IPS-18c (cell line): ENCODE measurements around the gene ELK3.

Source experiments
- H3K4me3 ChIP-seq: 2 replicates; pipeline ENCODE4 v1.7.0; 2013; ENCODE audit warnings: low read depth, mild to moderate bottlenecking, low read length, moderate library complexity; ENCODE audit not compliant: insufficient read depth
- H3K9me3 ChIP-seq: one replicate; pipeline ENCODE4 v1.6.1; 2013; ENCODE audit warnings: mild to moderate bottlenecking, low read length, moderate library complexity; ENCODE audit not compliant: control insufficient read depth, insufficient read depth

The ELK3 gene

GRCh38 chr12:96177013-96177412 lies 17.2 kb upstream of the ELK3 start:
- Histone ChIP-seq H3K4me3 (no peak overlapping the region), H3K9me3 (peaks cover 4% of the 10 kb centered on the region)

- Histone ChIP-seq H3K4me3 (no peak overlapping the region), H3K9me3 (no peaks in the 10 kb centered on the region)
These were observed 10.3 kb upstream of the ELK3 start for GRCh38 chr12:96183734-96184370.

DNA sequence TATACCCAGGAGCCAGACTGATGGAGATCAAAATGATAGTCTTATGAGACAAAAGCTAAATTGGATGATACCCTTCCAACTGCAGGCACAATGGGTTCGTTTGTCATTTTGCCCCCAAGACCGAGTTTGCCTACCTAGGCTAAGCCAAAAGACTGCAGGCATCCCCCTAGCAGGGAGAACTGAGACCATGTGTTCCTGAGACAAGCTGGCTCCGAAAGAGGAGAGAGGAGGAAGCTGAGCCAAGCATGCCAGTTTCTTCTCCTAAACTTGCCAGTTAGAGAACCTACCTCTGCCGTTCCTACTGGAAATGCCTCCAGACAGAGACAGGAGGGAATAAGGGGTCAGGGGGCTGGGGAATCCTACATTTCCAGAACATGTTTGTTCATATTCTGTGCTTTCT lies 8.3 kb upstream of the ELK3 start:
- Histone ChIP-seq H3K9me3 (no peaks in the 10 kb centered on the region), H3K4me3 (no peak overlapping the region)

GRCh38 chr12:96186607-96187301 lies 7.4 kb upstream of the ELK3 start:
- H3K4me3 ChIP-seq = no peak overlapping the region

GRCh38 chr12:96187956-96188355 lies 6.2 kb upstream of the ELK3 start:
- H3K4me3 ChIP-seq = no peak overlapping the region
- H3K9me3 ChIP-seq = no peaks in the 10 kb centered on the region

More at GRCh38 chr12:96186607-96187301, 7.4 kb upstream of the ELK3 start:
- no peaks in the 10 kb centered on the region for H3K9me3 ChIP-seq

DNA sequence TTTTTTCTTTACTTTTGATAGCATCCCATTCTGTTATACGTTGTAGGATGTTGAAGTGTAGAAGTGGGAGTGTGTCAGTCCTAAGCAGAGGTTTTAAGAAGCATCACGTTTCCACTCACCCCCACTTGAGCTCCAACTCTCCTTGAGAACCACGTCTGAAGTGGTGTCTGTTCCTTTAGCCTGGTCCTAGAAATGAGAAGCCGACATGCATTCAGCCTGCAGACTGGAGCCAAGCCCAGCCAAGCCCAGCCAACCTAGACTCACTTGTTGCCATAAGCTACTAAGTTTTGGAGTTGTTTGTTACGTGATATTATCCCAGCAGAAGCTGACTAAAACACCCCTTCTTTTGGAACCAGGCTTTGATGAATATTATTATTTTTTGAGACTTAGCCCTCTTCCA lies 4.4 kb upstream of the ELK3 start:
- H3K9me3 ChIP-seq = no peaks in the 10 kb centered on the region

GRCh38 chr12:96190413-96191108 lies 3.6 kb upstream of the ELK3 start:
- H3K4me3 ChIP-seq = no peak overlapping the region
- H3K9me3 ChIP-seq = no peaks in the 10 kb centered on the region

More for the DNA sequence above, 4.4 kb upstream of the ELK3 start:
- no peak overlapping the region for H3K4me3 ChIP-seq

DNA sequence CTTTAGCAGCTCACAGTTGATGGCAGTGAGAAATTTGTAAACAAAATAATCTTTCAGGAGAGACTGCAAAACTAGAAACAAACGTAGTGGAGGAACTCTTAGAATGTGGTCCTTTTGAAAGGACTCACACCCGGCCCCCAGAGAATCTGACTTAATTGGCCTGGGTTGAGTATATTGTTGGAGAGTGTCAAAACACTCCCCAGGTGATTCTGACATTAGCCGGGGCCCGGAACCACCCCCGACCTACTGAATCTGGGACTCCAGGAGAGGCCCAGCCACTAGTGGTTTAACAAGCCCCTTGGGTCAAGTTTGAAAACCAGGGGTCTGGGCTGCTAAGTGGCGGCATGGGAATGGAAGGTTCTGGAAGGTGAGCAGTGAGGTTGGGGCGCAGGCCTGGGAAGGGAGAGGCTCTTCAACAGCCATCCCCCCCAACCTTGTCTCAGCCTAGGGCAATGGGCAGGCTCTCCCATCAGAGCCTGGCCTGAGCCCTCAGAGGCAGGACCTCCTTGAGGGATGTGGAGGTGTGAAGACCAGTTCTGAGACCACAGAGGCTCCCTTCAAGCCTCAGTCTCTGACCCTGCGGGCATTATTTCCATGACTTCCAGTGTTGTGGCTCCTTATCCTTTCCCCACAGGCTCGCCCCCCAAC lies 1.1 kb upstream of the ELK3 start:
- no peak overlapping the region for H3K4me3 ChIP-seq
- H3K9me3 ChIP-seq = peaks cover 2% of the 10 kb centered on the region

DNA sequence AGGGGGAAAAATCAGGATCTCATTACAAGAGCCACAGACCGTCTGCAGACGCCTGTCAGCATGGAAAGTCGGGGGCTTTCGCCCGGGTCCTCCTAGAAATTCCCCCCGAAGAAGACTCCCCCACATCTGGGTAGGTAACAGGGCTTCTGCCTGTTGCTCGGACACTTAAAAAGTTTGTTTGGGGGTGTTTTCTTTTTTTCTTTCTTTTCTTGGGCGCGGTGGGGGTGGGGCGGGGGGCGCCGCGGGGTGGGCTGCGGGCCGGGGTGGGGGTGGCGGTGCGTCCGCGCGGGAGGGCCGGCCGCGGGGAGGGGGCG lies 358 bp downstream of the ELK3 start:
- Histone ChIP-seq H3K9me3 (peaks cover 2% of the 10 kb centered on the region), H3K4me3 (peak overlapping the region; percentile 62)

DNA sequence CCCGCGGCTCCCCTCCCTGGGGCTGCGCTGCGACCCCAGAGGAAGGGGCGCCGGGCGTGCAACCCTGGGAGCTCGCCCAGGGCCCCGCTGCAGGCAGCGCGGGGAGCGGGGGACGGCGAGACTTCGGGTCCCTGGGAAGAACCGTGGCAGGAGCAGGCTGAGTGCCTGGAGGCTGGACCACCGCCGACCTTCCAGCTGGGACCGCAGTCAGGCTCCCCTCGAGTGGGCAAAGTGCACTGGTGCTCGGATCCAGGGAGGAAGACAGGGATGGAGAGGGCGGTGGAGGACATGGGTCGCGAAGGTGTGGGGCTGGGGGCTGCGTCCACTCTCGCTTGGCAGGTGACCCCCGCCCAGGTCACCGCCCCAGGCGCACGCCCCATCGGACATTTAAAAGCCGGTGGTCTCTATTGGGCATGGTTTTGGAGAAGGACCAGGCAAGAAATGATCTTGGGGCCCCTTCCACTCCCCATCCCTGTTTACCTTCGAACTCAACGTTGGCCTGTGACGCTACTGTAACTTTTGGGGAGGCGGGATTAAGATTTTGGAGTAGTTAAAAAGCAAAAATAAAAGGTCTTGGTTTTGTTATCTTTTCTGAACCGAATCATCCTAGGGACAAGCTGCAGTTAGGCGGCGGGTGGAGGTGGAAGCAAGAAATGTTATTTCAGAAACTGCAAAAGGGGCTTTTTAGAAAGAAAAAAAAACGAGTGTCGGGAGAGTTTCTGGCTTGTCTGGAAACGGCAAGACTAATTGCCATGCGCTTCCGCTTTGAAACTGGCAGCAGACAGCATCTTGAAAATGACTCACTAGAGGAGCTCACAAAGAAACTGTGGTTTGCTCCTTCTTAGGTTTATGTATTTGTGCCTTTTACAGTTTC lies 1.0 kb downstream of the ELK3 start:
- Histone ChIP-seq H3K9me3 (peaks cover 2% of the 10 kb centered on the region), H3K4me3 (peak overlapping the region; percentile 78)

- peak overlapping the region; percentile 78 for H3K4me3 ChIP-seq
These were observed 1.8 kb downstream of the ELK3 start for GRCh38 chr12:96195845-96196451.

DNA sequence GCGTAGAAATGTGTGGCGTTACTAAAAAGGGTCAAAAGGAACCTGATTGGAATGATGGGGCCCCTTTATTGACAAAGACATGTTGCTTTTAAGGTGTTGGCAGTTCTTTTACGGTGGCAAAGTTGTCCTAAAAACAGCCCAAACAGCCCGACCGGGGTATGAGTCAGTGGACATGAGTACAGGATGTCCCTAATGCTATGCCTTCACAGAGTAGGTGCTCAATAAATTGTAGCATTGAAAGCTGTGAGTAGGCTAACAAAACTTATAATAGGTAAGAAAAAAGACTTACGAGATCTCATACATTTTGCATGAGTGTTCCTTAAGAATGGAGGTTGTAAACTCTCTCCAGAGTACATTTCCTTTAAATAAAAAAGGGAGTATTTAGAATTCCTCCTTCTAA lies 2.6 kb downstream of the ELK3 start:
- peaks cover 2% of the 10 kb centered on the region for H3K9me3 ChIP-seq
- no peak overlapping the region for H3K4me3 ChIP-seq

More at GRCh38 chr12:96195845-96196451, 1.8 kb downstream of the ELK3 start:
- peaks cover 2% of the 10 kb centered on the region for H3K9me3 ChIP-seq

DNA sequence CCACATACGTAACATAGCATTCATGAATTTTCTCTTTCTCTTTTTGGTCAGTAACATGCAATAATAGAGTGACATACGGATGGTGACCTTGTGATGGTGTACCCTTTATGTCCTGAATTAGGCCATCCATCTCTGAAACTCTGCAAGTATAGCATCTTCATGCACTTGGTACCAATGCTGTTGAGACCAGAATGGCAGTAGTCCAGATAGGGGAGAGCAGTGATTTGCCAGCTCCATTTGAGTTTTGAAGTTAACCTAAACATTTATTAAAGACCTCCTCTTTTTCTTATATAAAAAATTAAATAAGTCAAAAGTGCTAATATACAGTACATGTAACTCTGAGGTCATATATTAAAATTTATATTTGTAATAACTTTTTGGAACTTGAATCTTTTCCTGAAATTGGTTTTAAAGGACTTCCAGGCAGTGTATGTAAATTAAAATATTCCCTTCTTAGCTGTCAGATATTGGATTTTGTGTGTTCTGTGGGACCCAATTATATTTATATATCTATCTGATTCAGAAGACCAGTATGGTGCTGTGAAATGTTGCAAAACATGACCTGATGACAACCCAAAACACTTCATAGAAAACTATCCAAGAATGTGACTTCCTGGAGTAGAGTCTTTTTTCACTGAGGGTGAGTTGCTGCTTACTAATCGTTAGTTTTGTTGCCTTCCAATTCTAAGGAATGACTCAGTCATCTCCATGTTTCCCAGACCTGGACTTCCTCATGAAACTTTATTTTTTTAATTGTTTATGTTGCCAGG lies 3.5 kb downstream of the ELK3 start:
- Histone ChIP-seq H3K9me3 (peaks cover 2% of the 10 kb centered on the region), H3K4me3 (no peak overlapping the region)

GRCh38 chr12:96198965-96199364 lies 4.8 kb downstream of the ELK3 start:
- Histone ChIP-seq H3K9me3 (peaks cover 2% of the 10 kb centered on the region), H3K4me3 (no peak overlapping the region)

GRCh38 chr12:96199464-96199863 lies 5.3 kb downstream of the ELK3 start:
- Histone ChIP-seq H3K9me3 (peaks cover 2% of the 10 kb centered on the region), H3K4me3 (no peak overlapping the region)
